Stimulated activated CD4-positive, alpha-beta T cell treated with anti-CD3 and anti-CD28 coated beads, Interleukin-2, amount 100 ng/mL, for 4 hours (primary cell): Measurements from ENCODE around the gene SSTR3.
"Not testable (repeated sequence)": the region's sequence is repeated elsewhere in the genome, so short reads cannot be mapped to it uniquely, and the experiment has no call there.

ENCODE experiments used
- DNase-seq: peaks from one replicate; pipeline ENCODE4 v3.0.0-alpha.2; 2020; ENCODE audit warnings: low read depth

SSTR3 gene

DNA sequence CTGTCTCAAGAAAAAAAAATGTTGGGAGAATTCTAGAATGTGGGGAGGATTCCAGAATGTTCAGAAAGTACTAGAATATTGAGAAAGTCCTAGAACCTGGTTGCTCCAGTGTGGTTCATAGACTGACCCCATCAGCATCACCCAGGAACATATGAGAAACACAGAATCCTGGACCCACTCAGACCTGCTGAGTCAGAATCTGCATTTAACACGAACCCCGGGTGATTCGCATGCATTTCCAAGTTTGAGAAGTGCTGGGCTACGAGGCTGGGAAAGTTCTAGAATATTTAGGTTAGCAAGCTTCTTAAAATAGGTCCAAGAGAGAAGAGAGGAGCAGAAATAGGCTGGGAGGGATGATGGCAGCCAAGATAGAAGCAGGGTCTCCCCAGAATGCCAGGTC, 30.6 kb downstream of the SSTR3 start:
- DNase-seq, result no peak

DNA sequence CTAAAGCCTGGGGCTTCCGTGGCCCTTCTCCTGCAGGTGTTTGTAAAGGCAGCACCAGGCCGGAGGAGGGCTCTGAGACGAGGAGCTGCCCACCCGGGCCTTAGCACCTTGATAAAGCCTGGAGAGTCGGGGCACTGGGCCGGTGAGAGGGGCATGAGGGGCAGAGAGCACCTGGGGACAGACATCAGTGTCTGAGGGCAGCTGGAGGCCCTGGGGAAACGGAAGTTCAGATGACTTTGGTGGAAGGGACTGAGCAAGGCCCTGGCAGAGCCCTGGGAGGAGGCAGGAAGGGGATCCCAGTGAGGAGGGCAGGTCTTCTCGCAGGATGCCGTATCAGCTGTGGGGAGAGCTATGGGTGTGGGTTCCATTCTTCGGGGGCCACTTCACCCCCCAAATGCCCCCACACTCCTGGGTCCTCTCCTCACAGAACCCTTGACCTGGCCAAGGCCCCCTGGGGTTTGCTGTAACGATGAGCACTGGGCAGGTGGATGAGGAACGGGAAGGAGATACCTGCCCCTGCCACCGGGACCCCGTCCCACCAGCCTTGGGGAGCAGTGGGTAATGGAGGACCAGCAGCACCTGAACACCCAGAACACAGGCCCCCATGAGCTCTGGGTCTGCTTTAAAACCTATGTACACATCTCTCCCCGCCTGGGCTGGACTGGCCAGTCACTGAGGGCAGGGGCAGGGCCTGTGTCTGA, 31.6 kb downstream of the SSTR3 start:
- no peak for DNase-seq

DNA sequence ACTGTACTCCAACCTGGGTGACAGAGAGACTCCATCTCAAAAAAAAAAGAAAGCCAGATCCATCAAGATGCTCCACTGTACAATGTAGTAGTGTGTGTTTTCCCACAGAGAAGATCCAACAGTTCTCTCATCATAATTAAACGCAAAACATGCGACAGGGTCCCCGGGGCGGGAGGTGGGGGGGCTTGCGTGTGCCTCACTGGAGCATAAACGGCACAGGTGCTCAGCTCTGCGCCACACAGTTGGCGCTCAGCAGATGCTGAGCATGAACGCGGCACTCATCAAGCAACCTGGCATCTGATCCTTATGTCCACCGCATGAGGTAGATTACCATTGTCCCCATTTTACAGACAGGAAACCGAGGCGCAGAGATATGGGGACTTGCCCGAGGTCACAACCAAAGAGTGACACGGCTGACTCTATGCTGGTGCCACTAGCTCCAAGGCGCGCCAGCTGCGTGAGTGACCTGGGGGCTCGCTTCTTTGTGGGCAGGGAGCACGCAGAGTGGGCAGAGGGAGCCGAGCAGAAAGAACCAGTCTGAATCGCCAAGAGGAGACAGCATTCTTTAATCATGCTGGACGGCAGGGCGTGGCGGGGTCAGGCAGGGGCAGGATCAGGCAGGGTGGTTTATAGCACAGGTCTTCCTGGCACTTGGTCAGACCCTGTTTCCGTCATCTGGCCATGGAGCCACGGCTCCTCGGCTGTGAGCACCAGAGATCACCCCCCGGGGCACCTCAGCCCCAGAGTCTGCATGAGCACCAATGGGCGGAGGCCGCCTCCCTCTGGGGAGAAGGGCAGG, 32.5 kb downstream of the SSTR3 start:
- no peak for DNase-seq

DNA sequence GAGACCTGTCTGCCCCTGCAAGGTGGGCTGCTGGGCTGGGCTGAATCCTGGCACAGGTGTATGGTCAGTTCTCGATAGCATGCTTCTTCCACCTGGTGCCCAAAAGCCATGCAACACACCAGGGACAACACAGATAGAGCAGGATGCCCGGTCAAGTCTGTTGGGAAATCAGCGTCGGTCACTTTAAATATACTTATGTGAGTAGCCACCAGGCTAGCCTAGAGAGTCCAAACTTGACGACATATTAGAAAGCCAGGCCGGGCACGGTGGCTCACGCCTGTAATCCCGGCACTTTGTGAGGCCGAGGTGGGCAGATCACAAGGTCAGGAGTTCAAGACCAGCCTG, 33.2 kb downstream of the SSTR3 start:
- no peak for DNase-seq

DNA sequence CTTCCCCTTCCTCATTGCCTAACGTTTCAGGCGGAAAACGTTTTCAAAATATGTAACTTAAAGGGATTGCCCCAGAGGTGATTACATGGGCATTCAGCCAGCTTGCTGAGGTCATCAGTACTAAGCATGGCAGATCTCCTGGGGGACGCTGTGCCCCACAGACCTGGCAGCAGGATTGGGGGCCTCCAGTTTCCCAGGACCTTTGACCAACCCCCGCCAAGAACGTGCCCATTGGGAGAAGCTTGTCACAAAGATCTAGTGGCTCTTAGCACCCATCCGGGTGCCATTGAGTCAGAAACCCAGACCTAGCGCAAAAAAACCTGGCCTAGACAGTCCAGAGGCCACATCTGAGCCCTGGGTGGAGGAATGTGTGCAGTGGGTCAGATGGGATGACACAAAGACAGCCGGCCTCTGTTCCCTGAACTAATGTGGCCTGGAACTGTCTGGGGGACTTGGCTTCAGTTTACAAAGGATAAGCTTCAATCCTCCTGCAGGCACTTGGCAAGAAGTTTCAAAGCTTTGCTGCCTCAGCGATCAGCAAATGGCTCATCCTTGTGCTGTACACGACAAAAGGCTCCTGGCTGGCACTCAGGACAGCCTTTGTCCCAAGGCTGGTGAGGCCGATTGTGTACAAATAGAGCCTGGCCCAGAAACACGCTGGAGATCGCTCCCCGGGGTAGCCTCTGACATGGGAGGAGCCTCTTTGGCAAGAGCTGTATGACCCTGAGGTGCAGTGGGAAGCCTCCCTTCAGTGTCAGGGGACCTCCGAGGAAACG, 33.7 kb downstream of the SSTR3 start:
- no peak for DNase-seq

DNA sequence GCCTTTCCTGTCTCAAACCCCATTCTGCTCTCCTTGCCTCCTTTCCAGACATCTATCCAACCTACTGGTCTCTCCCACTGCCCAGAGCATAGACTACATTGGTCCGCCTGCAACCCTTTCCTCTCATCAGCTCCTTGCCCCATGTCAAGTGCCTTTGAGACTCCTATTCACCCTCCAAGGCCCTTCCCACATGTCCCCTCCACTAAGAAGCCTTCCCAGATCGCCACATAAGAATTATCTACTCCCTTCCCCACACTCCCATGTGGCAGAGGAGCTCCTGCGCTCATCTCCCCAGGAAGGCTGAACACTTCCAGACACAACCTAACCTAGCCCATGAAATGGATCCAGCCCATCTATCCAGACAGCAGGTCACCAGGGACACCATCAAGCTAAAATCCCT, 34.5 kb downstream of the SSTR3 start:
- no peak for DNase-seq

DNA sequence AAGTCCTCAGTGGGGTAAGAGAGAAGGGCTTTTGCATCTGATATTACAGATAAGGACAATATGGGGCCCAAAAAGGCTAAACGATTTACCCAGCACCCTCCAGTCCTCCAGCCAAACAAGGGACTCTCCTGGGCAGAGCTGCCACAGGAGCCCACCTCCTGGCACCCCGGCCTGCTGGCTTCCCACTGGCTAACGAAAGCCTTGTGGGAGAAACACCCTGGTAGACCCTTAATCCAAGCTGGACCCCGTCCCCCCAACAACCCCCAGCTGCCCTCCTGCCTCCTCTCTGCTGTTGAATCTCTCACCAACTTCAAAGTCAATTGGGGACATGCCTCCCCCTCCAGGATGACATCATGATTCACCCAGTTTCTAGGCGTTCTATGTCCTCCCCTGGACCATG, 35.1 kb downstream of the SSTR3 start:
- no peak for DNase-seq

DNA sequence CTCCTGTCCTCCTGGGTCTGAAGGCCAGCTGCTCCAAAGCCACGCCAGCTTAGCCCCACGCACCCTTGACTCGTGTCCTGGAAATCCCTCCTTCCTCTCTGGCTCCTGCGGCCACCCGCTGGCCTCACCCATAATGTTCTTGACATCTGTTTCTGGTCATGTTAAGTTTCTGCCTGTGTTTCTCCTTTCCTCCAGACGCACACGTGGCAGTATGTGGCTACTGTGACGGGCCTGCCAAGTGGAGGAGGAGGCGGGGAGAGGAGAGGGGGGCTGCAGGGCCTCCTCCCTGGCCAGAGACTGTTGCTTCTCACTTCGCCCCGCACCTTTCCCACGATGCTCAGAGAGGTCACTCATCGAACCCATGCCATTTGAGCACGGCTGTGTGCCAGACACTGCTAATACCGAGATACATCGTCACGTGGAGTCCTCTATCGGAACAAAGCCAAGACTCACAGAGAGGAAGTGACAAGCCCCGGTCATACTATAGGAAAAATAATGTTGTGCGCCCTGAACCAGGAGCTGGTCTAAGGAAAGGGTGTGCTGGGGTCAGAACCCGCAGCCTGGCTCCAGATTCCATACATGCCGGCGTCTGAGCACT, 35.7 kb downstream of the SSTR3 start:
- no peak for DNase-seq

DNA sequence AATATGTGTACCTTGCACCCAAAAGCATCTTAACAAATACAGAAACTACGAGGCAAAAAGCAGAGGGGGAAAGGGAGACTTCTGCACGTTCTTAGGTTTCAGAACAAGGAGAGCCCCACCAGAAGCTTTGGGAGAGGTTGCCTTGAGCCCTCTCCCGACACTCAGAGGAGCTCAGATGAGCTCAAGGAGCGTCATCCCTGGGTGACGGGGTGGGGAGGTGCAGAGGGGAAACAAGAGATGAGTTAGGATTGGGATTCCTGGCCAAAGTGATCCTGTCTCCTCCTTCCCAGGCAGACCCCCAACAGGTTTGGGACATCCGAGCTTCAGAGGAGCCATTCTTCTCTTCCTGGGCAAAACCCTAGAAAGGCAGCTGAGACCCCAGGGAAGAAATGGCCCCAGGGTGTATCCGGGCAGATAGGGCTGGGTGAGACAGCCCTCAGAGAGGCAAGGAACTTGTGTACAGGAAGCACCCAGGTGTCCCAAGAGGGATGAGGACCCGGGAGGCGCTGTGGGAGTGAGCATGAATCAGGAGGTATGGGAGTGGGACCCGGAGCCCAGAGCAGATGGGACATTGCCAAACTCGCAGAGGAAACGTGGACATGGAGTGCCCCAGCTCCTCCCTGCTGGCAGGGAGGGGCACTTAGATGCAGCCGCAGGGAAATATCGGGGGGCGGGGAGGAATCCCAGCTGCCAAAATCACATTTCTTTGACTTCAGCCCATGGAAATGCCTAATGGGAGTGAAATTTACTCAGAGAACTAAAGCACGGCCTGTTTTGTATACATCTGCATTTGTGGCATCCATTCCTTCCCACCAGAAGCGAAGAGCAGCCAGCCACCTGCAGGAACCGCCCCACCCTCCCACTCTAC, 36.6 kb downstream of the SSTR3 start:
- DNase-seq, result no peak

DNA sequence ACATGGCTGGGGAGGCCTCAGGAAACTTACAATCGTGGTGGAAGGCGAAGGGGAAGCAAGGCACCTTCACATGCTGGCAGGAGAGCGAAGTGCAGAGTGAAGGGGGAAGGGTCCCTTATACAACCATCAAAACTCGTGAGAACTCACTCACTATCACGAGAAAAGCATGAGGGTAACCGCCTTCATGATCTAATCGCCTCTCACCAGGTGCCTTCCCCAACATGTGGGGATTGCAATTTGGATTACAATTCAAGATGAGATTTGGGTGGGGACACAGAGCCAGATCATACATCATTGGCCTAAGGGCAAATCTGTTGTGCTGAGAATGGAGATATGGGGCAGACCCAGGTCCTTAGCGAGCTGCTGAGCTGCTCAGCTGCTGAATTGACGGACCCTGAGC, 37.3 kb downstream of the SSTR3 start:
- no peak for DNase-seq

DNA sequence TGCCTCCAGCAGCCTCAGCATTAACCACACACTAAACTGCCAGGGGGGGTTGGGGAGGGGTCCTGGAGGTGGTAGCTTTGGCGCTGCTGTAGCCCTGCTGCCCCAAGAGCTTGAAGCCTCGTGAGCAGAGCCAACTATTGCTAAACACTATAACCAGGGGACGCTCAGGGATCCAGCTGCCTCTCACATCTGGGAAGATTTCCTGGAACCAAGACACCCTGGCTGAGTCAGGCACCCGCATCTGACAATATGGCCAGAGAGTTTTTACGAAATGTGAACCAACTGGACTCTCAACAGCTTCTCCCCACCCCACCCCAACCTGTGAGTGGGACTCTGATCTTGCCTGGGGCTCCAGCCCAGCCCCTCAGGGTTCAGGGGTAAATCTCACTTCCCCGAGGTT, 38.6 kb downstream of the SSTR3 start:
- DNase-seq, result no peak

DNA sequence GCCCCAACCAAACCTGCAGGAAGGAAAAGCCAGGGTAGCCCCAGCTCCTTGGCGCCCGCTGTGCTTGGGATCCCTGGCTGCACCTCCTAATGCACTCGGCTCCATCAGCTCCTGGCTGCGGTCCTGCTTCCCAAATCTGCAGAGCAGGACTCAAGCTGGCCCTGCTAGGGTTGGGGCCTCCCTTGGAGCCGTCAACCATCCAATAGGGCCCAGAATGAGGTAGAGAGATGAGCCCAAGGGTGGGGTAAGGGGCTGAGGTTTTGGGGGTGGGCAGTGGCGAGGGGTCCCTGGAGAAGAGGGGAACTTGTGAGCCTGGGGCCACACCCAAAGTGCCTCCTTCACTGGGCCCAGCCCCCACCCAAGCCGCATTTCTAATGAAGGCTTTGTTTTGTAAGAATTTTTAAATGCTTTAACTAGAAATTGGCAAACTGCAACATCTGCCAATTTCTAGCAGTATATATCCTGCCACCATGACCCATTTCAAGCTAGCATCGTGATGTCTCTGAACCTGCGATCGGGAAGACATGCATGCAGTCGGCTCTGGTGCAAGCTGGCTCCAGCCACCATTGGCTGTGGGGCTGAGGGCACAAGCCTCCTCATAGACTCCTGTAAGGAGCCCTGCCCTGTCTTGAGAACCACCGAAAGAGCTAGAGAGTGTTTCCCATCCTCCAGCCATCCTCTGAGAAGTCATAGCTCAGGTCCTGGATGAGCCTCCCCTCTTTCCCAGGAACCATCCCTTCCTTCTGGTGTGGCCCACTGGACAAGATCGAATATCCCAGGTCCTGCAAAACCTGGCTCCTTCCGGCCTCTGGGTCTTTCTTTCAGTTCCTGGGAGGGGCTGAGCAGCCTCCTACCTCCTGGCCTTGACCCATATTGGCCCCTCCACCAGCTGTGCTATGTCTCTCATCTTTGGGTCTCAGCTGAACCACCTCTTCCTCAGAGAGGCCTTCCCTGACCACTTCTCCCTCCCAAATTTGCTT, 39.7 kb downstream of the SSTR3 start:
- DNase-seq, result no peak

DNA sequence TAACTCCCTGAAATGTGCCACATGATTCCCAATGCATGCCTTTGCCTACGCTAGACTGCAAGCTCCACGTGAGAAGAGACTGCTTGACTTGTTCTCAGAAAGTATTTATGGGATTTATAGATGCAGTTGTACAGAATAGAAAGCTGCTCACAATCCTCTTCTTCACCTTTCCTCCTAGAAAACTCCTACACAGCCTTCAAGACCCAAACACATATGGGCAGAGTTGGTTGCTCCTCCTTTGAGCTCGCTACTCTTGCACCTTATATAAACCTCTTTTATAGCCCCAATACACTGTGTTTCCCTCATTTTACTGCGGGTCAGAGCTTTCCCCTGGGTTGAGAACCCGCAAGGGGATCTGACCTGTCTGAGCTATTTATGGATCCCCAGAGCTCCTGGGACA, 40.6 kb downstream of the SSTR3 start:
- DNase-seq, result no peak

DNA sequence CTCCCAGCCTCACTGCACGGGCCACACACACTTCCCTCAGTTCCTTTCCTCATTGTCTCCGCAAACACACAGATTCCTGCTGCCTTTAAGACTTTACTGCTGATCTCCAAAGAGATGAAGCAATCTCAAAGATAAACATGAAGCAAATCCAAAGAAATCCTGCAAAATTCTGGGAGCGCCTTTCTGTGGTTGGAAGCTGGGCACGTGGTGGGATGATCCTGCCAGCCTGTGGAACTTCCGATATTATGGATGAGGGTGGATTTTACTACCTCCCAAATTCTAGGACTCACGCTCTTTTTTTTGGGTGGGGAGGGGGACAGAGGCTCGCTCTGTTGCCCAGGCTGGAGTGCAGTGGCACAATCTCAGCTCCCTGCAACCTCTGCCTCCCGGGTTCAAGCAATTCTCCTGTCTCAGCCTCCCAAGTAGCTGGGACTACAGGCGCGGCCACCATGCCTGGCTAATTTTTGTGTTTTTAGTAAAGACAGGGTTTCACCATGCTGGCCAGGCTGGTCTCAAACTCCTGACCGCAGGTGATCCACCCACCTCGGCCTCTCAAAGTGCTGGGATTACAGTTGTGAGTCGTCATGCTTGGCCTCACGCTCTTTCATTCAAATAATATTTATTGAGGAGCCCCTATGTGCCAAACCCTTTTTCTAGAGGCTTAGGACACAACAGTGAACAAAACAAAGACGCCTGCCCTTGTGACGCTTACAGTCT, 41.4 kb downstream of the SSTR3 start:
- DNase-seq, result not testable (repeated sequence)

DNA sequence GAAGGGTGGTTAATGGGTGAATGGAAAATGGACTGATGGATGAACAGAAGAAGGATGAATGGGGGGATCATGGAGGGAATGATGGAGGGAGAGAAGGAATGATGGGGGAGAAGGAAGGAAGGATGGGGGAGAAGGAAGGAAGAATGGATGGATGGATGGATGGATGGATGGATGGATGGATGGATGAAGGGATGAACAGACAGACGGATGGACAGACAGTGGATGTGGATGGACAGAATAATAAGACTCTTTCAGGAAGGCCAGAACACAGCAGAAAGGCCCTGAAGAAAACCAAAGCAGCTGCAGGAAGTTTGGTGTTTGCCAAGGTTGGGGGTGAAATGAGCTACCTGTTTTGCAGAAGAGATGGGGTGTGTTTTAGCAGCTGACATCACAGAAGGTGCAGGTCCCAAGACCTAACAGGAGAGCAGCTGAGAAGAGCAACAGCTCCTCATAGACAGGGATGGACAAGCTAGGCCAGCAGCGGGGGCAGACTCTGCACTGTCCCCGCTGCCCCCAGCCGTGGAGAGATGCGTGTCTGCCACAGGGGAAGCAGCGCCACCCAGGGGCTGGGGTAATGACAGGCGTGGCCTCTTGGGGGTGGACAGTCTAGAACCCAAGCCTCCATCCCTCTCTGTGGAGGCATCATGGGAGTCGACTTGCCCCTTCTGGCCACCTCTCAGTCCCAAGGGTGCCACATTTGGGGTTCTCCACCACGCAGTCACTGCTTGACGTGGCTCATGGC, 42.2 kb downstream of the SSTR3 start:
- DNase-seq, result no peak

DNA sequence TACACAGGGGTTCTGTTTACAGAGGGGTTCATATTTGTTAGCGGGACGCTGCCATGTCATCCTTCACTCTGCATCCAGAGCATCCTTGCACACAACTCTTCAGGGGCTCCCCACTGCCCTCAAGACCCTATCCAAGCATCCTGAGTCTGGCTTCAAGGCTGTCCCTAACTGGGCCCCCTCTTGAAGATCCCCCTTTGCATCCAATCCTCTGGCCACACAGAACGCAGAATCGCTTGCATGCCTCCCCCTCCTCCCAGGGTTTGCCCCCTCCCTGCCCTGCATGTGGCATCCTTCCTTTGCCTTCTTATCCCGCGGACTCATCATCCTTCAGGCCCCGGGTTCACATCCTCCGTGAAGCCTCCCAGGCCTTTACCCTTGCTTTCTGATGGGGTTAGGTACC, 42.9 kb downstream of the SSTR3 start:
- DNase-seq, result no peak

DNA sequence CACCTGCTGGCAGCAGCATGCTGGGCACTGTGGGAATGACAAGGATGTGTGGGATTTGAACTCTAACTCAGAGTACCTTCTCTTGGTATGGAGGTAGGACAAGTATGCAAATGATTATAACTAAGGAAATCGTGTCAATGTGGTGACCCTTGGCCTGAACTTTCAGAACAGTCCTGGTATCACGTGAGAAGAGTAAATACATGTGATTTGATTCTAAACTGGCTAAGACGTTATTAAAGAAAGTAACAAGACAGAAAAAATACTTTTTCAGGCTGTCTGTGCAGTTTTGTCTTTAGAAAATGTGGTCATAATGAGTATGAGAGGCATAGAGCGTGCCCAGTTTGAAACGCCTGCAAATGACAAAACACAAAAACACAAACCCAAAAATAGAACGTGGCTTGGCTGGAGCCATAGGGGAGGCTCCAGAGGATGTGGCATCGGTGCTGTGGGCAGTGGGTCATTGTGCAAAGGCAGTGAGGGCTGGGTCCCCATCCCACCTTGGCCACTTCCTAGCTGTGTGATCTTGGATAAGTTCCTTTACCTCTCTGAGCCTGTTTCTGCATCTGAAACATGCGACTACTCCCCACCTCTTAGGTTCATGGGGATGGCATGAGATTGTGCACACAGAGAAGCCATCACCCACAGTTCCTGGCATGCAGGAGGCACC, 44.2 kb downstream of the SSTR3 start:
- no peak for DNase-seq

DNA sequence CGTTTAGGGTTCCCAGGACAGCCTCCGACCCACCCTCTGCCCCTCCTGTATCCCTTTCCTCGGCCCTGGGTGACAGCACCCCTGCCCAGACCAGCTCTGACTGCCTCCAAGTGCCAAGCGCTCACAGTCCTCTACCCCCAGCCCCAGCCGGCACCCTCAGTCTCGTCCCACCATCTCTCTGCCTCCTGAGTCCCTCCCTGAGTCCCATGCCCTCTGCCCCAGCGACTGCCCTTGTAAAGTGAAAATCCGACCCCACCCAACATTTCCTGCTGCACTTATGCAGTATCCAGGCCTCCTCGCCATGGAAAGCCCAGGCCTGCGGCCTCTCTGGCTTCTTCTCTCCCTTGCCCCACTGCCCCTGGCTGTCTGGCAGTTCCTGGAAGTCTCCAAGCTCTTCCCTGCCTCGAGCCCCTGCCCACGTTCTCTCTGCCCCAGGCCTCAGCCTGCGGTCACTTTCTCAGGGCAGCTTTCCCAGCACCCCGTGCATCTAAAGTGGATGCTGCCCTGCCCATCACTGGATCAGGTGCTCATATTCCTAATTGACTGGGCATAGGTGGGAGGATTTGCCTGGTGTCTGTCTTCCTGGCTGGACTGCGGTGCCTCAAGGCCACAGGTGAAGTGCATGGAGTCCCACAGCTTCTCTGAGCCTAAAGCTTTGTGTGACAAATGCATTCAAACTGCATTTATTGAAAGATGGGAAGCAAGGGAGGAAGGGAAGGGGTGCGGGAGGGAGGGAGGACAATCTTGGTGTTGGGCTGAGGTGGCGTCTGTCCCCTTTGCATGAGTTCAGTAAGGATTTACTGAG, 44.9 kb downstream of the SSTR3 start:
- DNase-seq, result no peak
